ENCODE measurements around the gene SLC25A47.

The SLC25A47 gene

GRCh38 chr14:100332071-100332639, 9.0 kb downstream of the SLC25A47 start:
- no peak overlapping the region for H3K4me3 Mint-ChIP-seq
- TF ChIP-seq CTCF (IDR thresholded peaks at IDR 0.05): no peak
- peaks cover 23% of the 10 kb centered on the region for H3K36me3 Mint-ChIP-seq (ENCODE audit: low read depth)
- DNase-seq: no peak
- no peak overlapping the region for H3K27ac Mint-ChIP-seq
- H3K27me3 Mint-ChIP-seq (ENCODE audit: low read depth, poor library complexity): no peaks in the 10 kb centered on the region
- H3K4me1 Mint-ChIP-seq: peaks cover 19% of the 10 kb centered on the region
- no peaks in the 10 kb centered on the region for H3K9me3 Mint-ChIP-seq

- no peak for TF ChIP-seq CTCF (IDR thresholded peaks at IDR 0.05)
Observed at GRCh38 chr14:100332797-100333196, 9.7 kb downstream of the SLC25A47 start.

DNA sequence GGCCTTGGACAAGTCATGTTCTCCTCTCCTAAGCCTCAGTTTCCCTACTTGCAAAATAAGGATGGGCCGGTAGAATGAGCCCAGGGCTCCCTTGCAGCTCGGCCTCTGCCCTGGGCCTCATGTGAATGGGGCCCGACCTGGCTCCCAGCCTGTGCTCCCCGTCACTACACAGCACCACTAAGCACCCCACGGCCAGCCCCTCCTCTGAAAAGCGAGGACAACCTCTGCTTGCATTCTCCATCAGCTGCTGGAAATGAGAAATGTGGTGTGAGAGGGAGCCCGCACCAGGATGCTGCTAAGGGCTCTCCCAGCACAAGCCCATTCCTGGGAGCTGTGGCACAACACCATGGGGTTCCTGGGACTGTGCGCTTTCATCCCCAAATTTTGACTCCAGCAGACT, 10.2 kb downstream of the SLC25A47 start:
- Mint-ChIP-seq H3K36me3 (ENCODE audit: low read depth) (peaks cover 30% of the 10 kb centered on the region), H3K27ac (no peak overlapping the region)

More at GRCh38 chr14:100332797-100333196, 9.7 kb downstream of the SLC25A47 start:
- no peaks in the 10 kb centered on the region for H3K27me3 Mint-ChIP-seq (ENCODE audit: low read depth, poor library complexity)
- no peak overlapping the region for H3K27ac Mint-ChIP-seq
- no peak overlapping the region for H3K4me3 Mint-ChIP-seq
- DNase-seq: peak; percentile 29
- H3K9me3 Mint-ChIP-seq: no peaks in the 10 kb centered on the region
- H3K4me1 Mint-ChIP-seq: peaks cover 24% of the 10 kb centered on the region
- peaks cover 27% of the 10 kb centered on the region for H3K36me3 Mint-ChIP-seq (ENCODE audit: low read depth)

GRCh38 chr14:100333827-100334226, 10.7 kb downstream of the SLC25A47 start:
- TF ChIP-seq CTCF (IDR thresholded peaks at IDR 0.05): no peak
- Mint-ChIP-seq H3K27ac (no peak overlapping the region), H3K4me1 (peaks cover 29% of the 10 kb centered on the region), H3K27me3 (ENCODE audit: low read depth, poor library complexity) (no peaks in the 10 kb centered on the region), H3K4me3 (no peak overlapping the region), H3K36me3 (ENCODE audit: low read depth) (peaks cover 30% of the 10 kb centered on the region), H3K9me3 (no peaks in the 10 kb centered on the region)
- DNase-seq: no peak

More for the DNA sequence above, 10.2 kb downstream of the SLC25A47 start:
- H3K9me3 Mint-ChIP-seq: no peaks in the 10 kb centered on the region
- no peak for DNase-seq
- no peak overlapping the region for H3K4me3 Mint-ChIP-seq
- no peaks in the 10 kb centered on the region for H3K27me3 Mint-ChIP-seq (ENCODE audit: low read depth, poor library complexity)
- TF ChIP-seq CTCF (IDR thresholded peaks at IDR 0.05): no peak
- H3K4me1 Mint-ChIP-seq: peaks cover 29% of the 10 kb centered on the region

DNA sequence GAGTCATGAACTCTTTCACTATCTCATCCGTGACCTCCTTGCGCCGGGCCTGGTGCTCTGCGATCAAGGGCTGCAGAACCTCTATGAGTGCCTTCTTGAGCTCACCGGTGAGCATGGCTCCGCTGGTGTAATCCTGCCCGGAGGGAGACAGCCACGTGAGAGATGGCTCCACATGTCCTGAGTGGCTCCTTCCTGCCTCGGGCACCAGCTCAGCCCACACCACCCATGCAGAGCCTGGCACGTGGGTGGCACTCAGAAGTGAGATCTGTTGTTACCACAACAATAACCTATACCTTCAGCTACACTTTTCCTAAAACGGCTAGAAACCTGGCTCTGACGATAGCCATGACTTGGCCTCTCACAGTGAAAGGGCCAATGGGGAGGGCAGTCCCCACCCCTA, 11.8 kb downstream of the SLC25A47 start:
- Mint-ChIP-seq H3K9me3 (no peaks in the 10 kb centered on the region), H3K27me3 (ENCODE audit: low read depth, poor library complexity) (no peaks in the 10 kb centered on the region), H3K27ac (peak overlapping the region; percentile 74), H3K36me3 (ENCODE audit: low read depth) (peaks cover 34% of the 10 kb centered on the region), H3K4me1 (peaks cover 24% of the 10 kb centered on the region), H3K4me3 (no peak overlapping the region)
- no peak for DNase-seq
- TF ChIP-seq CTCF (IDR thresholded peaks at IDR 0.05): no peak

All from nephron progenitor cell (in vitro differentiated cells).